Activated CD4-positive, alpha-beta T cell treated with anti-CD3 and anti-CD28 coated beads, Interleukin-2, amount 50 U/mL, for 48 hours (primary cell): ENCODE results near the gene AP2A2.

Experiments used
- DNase-seq, 2 experiments: peaks; one replicate each; pipeline ENCODE4 v3.0.0-alpha.2; 2020

Gene AP2A2

DNA sequence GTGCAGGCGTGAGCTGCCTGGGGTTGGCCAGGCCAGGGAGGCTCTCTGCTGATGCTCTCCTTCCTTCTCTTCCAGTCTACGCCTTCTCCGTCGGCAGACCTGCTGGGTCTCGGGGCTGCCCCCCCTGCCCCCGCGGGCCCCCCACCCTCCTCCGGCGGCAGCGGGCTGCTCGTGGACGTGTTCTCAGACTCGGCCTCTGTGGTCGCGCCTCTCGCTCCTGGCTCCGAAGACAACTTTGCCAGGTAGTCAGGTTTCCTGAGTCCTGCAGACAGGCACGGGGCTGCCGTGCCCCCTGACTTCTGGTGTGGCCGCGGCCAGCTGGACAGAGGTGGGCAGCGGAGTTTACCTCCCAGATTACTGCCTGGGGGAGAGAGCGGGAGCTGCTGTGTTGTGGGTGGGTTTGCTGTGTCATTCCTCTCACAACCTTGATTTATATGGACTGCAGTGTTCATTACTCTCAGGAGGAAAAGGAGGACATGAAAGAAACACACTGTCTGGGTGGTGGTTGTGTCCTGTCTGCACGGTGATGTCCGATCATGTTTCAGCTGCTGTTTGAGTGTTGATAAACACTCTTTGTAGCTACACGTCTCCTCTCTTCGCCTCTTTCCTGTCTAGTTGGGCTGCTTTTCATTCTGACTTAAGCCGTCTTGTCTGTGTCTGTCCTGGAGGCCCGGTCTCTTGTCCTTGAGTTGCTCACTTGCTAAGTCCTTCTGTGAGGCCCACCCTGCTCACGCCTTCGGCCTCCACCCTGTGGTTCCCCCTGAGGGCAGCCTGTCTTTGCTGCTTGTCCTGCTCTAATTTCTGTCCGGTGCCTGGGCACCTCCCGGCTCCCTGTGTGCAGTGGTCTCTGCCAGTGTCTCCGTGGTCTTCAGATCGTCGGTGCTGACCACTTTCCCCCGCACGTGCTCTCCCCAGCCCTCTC is 74.9 kb downstream of the AP2A2 start:
- DNase-seq, result no peak

DNA sequence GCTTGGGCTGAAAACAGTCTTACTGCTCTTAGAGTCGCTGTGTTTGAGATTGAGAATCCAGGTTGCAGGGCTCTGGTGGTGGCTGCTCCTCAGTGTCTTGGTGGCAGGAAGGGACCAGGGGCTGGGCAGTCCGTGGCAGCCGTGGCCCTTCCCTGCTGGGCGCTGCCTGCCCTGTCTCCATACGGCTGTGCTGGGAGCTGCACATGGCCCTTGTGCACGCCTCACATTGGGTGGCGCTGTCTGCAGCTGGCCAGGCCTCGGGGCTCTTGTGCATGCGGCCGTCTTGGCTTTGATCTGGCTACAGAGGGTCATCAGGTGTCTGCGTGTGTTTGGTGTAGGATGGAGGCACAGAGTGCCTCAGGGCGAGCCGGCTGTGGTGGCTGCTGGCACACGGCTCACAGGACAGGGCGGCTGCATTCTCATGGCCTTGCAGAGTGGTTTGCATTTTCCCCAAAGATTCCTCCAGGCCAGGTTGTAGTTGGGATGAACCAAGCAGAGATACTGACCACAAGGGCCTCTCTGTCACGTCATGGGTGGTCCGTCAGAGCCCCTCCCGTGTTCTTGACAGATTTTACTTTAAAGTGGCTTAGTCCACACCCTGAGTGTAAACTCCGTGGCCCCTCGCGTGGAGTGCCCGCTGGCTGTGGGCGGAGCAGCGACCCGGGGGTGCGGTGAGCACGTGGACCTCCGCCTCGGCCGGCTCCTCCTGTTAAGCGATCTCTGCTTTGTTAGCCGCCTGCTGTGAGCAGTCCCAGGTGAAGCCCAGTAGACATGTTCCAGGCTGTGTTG is 76.1 kb downstream of the AP2A2 start:
- no peak for DNase-seq

DNA sequence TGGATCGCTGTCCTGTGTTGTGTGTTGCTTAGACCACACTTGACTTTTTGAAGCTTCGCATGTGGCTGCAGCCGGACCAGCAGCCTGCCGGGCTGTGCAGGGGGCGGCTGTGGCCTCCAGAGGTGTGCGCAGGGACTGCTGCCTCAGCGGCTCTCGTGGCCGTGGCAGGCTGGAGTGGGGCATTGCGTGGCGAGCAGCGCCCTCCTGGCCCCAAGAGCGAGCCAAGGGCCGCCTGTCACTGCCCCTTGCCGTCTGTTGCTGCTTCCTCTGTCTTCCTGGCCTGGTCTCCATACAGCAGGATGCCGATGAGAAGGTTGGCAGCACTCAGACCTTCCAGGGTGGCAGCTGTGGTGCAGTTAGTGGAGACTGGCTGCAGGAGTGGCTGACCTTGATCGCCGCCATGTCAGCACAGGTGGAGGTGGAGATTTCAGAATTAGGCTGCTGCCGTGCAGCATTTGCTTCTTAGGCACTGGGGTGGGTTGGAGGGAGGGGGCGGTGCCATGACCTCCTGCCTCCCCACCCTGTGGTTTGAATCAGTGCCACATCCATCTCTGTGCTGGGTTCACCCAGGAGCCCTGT is 76.8 kb downstream of the AP2A2 start:
- no peak for DNase-seq

DNA sequence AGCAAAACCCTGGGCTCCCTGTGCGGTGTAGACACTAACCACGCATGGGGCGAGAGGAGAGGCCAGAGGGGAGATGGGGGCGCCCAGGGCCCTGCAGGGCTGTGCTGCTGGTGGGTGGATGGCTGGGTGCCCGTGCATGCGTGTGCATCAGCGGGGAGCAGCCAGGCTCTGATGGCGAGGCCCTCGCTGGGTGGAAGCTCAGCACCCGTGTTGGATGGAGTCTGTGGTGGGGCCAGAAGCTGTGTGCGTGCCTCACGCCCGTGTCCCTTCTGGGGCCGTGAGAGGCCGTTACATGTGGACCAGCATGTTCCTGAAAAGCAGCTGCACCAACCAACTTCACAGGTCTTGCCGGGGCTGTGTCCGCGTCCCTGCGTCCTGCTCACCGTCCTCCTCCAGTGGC is 77.5 kb downstream of the AP2A2 start:
- DNase-seq, result no peak

DNA sequence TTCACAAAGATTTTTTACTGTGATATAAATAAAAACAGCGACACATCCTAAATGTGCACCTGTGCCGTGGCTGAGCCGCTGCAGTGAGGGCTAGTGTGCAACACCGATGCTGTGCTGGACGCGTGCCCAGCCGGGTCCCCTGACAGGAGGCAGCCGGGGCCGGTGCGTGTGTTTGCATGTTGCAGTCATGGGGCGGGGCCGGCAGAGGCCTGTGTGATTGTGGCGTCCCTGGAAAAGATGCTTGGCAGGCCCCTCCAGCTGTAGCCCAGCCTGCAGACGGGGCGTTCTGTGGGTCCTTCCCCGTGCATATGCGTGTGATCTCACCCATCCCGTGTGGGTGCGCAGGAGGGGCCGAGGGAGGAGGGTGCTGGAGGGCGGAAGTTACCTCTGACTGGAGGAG is 80.3 kb downstream of the AP2A2 start:
- no peak for DNase-seq

DNA sequence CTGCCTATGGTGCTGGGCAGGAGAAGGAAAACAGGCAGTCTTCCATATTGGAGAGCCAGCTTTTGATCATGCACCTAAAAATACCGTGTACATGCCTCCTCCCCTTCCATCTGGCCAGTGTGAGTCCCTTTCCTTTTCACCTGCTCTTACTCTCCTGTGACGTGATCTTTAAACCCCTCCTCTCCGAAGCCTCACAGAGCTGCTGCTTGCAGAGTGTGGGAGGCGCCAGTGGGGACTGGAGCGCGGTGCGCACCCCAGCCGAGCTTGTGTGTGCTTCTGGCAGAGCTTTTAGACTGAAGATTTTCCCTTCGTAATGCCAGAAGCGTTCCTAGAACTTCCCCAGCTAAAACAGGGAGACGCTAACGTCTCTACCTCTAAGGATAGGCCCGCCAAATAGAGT is 81.1 kb downstream of the AP2A2 start:
- DNase-seq, result no peak

DNA sequence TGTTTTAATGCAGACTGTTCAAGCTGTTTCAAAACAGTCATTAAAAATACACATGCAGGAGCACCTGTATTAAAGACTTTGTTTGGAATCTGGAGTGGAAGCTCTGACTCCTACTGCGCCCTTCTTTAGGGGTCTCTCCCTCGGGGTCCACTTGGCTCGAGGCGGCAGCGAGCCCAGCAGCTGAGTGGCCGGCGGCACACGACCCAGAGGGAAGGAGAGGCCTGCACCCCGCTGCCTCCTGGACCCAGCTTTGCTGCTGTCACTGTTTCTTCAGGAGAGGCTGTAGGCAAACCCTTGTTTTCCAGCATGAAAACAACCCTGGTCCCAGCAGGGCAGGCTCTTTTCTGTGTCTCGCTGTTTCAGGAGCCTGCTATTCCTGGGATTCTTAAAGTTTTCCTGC is 81.6 kb downstream of the AP2A2 start:
- no peak for DNase-seq

DNA sequence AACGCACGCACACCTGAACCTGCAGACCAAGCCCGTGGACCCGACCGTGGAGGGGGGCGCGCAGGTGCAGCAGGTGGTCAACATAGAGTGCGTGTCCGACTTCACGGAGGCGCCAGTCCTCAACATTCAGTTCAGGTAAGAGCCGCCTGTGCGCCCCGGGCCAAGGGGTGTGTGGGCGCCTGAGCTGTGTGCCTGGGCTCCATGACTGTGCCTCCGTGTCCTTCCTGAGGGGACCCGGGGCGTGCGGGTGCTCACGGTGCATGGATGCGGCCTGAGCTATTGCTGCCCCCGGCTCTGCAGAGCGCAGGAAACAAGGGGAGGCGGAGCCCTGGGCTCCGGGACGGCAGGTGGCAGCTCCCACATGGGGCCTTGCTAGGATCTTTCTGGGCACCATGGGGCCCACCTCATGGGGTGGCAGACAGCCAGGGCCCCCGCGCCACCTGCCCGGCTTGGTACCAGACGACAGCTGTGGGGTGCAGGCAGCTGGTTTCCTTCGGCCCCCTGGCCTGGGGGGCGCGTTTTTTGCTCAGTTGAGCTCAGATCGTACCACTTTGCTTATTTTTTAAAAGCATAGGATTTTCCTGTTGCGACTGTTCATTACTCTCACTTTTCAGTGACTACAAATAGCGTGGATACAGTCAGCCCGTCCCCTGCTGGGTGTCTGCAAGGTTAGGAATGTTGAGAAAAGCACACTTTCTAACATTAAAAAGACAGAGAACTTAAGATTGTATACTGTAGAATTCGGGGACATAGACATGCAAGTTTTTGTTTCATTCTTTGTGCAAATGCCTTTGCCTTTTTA is 82.5 kb downstream of the AP2A2 start:
- DNase-seq, result no peak

DNA sequence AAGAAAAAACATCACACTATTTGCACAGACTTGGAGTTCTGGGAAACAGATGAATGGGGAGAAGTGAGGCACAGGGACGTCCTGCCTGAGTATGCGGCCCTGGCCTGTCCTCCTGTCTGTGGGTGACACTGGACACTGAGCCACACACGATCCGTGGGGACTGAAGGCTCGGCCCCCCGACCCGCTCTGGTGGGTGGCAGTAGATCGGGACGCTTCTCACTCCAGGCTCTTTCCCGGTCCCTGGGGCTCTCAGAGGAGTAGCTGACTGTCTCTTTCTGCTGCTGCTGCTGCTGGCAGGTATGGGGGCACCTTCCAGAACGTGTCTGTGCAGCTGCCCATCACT is 83.1 kb downstream of the AP2A2 start:
- no peak for DNase-seq

DNA sequence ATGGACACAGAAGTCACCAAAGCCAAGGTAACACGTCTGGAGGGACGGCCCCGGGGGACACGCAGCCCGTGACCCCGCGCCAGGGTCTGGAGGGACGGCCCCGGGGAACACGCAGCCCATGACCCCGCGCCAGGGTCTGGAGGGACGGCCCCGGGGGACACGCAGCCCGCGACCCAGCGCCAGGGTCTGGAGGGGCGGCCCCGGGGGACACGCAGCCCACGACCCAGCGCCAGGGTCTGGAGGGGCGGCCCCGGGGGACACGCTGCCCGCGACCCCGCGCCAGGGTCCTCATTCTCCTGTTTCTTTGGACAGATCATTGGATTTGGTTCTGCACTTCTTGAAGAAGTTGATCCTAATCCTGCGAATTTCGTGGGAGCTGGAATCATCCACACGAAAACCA is 83.7 kb downstream of the AP2A2 start:
- no peak for DNase-seq

DNA sequence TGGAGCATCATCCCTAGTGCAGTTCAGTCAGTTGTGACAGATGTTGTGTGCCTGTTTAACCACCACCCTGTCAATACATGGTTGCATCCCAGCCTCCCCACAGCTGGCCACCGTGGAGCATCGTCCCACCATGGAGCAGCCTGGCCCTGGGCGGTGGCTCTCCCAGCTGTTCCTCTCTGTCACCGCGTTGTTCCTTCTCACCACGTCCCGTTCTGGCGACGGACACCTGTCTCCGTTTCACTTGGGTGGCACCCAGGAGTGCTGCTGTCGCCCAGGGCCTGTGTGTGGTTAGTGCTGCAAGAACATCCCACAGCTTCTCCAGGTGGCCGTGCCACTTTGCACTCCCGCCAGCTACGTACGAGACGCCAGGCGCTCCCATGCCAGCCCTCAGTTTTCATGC is 84.3 kb downstream of the AP2A2 start:
- no peak for DNase-seq

DNA sequence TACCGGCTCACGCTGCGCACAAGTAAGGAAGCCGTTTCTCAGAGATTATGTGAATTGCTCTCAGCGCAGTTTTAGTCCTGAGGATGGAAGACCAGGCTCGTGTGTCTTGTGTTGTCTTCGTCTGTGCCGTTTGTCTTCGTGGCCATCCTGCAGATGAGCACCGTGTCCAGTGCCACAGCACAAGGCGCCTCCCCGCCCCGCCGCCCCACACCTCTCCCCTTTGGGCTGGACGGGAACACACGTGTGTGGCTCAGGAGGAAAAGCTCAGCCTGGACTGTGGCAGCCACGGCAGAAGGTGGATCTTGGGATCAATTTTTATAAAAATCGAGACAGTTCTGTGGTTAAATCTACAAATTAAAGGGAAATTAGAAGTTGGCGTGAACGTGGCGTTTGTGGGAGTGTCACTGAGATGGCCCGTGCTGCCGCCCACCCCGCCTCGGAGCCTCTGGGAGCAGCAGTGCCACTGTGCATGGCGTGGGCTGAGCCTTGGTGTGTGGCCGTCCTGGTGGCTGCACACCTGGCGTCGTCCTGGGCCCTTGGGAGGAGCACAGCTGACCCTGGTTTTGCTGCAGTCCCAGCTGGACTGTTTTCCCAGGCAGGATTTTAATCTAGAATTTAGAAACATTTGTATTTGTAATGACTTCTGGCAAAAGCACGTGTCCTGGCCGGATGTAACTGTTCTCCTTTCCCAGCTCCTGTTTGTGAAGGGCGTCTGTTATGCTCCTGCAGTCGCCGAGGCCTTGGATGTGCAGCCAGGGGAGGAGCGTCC is 85.1 kb downstream of the AP2A2 start:
- DNase-seq, result no peak

DNA sequence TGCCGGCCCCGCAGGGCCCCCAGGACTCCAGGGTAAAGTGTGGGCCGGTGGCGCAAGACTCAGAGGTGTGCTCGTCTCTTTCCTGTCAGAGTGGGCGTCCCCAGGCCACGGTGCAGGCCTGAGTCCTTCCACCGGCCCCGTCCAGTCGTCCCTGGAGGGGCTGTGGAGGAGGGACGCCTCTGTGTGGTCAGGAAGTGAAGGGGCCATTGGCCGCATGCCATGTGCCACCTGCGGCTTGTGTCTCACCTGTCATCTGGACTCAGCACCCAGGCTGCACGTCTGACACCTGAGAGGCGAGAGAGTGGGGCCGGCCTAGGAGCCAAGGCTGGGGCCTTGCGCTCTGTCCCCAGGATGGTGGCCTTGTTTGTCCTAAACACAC is 85.6 kb downstream of the AP2A2 start:
- DNase-seq, result no peak

DNA sequence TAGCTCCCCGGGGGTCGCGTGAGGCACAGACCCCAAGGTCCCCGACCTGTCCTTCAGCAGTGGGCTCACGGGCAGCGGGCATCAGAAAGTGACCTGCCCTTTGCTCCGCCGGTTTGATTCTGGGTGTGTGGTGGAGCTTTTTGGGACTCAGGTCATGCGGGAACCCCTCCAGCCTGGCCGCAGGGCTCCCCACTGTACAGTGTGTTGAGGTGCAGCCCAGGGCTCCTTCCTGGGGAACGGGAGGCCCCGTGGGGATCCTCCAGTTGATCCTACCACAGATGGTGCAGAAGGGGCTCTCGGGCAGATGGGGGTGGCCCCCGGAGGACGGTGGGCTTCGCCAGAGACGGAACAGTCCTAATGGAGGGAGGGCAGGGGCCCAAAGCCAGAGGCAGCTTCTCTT is 86.6 kb downstream of the AP2A2 start:
- DNase-seq, result no peak

DNA sequence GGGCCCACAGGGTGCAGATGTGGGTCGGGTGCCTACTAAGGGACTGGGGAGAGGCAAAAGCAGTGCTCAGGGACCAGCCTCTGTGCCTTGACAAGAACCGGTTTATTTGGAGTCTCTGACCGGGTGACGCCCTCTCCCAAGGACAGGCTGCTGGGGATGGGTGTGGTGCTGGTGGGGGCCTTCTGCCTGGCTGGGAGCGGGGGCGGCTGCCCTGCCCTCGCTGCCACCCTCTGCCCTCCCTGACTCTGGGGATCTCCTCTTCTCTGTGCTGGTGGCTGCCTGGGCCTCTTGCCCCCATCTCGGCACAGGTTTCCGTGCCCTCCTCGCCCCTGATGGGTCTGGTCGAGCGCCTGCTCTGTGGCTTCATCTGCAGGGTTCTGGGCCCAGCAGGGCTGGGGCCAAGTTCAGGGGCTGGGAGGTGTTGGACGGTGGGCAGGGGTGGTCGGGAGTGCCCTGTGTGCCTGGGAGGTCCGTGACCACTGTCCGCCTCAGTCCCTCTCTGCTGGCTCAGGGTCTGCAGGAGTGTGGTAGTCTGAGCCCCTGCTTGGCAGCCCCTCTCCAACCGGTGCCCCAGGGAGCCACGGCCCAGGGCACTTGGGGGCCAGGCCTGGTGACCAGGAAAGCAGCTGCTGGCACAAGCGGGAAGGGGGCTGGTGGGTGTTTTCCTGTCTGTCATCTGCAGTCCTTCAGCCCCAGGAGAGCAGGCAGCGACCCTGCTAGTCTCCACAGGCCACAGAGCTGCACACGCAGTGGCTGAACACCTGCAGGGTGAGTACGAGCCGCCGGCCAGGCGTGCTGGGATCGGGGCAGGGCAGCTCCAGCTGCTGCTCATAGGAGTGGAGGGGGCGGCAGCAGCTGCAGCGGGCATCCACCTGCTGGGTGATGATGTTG is 87.3 kb downstream of the AP2A2 start:
- DNase-seq, result no peak

DNA sequence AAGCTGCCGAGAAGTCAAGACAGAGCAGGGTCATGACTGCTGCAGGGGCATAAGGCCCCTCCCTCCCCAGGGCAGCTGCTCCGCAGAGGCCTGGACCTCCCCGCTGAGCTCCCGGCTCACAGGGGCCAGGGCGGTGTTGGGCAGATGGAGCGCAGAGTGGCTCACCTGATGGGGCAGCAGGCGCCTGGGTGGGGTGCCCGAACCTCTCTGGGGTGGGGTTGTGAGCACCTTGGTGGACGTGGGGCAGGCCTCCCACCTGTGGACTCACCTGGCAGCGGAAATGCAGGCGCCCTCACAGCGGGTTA is 87.9 kb downstream of the AP2A2 start:
- no peak for DNase-seq

DNA sequence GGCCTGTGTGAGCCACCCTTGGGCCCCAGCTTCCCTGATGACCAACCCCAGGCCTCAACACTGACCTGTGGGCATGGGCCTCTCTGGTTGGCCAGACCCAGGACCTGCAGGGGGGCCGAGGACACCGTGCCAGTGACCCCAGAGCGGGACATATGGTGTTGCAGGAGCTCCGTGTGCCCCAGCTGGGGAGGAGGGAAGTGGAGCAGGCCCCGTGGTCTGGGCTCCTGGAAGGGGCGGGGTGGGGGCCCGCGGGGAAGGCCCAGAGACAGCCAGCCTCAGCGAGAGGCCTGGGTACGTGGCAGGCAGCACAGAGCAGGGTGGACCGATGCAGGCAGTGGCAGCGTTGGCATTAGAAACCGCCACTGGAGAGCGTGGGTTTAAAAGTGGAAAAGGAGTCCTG is 88.6 kb downstream of the AP2A2 start:
- no peak for DNase-seq

DNA sequence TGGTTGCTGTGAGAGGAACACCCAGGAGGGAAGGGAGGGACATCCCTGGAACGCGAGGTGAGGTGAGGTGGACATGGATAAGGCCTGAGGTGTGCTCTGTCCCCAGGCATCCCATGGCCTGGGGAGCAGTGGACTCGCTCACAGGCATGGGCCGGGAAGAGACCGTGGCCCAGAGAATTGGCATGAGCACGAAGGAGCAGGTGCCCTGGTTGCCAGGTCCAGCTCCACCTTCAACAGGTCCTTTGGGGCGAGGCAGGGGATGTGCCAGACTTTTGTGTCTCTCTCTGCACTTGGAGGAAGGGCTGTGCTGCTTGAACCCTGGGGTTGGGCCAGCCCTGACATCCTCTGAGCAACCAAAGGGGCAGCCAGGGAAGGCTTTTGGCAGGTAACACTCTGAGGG is 89.4 kb downstream of the AP2A2 start:
- no peak for DNase-seq

DNA sequence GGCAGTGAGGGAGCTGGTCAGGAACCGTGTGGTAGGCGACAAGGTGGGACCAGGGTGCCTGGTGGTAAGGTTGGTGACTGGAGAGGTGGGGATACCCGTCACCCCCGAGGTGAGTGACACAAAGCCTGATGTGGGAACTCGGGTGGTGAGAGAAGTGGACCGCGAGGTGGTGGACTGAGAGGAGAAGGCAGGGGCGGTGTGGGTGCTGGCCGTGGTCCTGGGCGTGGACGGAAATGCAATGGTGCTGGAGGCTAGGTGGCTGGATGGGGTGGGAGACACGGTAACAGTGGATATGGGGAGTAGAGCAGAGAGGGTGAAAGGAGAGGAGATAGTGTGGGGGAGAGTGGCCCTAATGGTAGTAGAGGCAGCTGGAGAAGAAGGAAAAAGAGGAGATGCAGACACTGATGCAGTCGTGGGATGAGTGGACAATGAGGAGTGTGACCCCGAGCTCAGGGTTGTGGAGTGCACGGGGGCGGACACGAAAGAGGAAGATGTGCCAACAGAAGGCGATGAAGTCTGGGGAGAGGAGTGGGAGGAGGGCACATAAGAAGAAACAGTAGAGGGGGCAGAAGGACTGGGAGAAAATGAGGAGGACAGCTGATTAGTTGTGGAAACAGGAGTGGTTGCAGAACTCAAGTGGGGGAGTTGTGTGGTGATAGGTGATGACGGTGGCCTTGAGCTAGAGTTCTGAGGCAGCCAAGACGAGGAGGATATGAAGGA is 90.3 kb downstream of the AP2A2 start:
- DNase-seq, result no peak

DNA sequence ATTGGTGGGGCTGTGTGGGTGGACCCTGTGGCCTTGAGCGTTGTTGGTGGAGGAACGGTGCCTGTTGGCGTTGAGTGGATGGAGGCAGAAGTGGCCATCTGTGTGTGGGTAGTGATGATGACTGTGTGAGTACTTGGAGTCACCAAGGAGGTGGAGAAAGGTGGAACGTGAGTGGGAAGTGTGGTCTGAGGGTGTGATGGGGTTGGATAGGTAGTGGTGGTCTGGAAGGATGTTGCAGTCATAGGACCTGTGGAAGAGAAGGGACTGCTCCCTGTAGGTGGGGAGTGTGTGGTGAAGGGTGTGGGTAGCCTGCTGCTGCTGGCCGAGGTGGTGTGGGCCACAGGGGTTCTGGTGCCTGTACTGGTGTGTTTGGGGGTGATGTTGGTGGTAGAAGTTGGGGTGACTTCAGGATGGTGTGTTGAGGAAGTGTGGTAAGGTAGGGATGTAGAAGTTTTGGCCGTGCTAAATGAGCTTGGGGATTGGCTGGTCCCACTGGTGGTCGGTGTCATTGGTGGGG is 91.0 kb downstream of the AP2A2 start:
- peak in 1 of 2 experiments; percentile 11 for DNase-seq
